Esophagus (tissue), 2 donors: ENCODE data around the gene AMBRA1. TPM values are rescaled to one million over a fixed set of nuclear protein-coding genes. Genes with fewer than 3 reads are reported as not detected.

ENCODE experiments used
- H3K27ac ChIP-seq, 2 donors: one replicate each; pipeline ENCODE4 v1.5.1; 2013; ENCODE audit warnings: low read depth in 2 of 2, mild to moderate bottlenecking in 2 of 2, inconsistent platforms in 1 of 2, low read length in 1 of 2, moderate library complexity in 1 of 2
- H3K27me3 ChIP-seq, 2 donors: one replicate each; pipeline ENCODE4 v1.6.1; 2013; ENCODE audit warnings: low read length in 2 of 2, control low read depth in 1 of 2, mild to moderate bottlenecking in 1 of 2; ENCODE audit not compliant: insufficient read depth in 2 of 2, control insufficient read depth in 1 of 2
- H3K36me3 ChIP-seq, 2 donors: one replicate each; pipeline ENCODE4 v1.6.1; 2013; ENCODE audit warnings: low read length in 1 of 2; ENCODE audit not compliant: control insufficient read depth in 2 of 2, insufficient read depth in 2 of 2
- H3K4me1 ChIP-seq, 2 donors: one replicate each; pipeline ENCODE4 v1.6.1; 2013; ENCODE audit warnings: low read length in 1 of 2; ENCODE audit not compliant: control insufficient read depth in 2 of 2, insufficient read depth in 2 of 2
- H3K4me3 ChIP-seq, 2 donors: one replicate each; pipeline ENCODE4 v1.5.1; 2013; ENCODE audit warnings: low read length in 2 of 2, mild to moderate bottlenecking in 2 of 2, low read depth in 1 of 2, moderate library complexity in 1 of 2
- H3K9me3 ChIP-seq, 2 donors: one replicate each; pipeline ENCODE4 v1.6.1; 2013; ENCODE audit warnings: mild to moderate bottlenecking in 2 of 2, low read depth in 1 of 2, low read length in 1 of 2, moderate library complexity in 1 of 2; ENCODE audit not compliant: control insufficient read depth in 2 of 2, insufficient read depth in 1 of 2
- WGBS, 2 donors: extraction: QIAGEN DNeasy Blood & Tissue Kit; methylation state at CpG; one replicate each; pipeline ENCODE4 v1.1.7; 2013; 5-methylcytosine and 5-hydroxymethylcytosine counted together
- polyA plus RNA-seq, 2 donors: library from polyadenylated mRNA; stranded (reverse); fragments of 200-250 nt; gene quantifications; one replicate each; pipeline ENCODE4 v1.2.3, GENCODE V29; 2013
- donor health status: healthy with polysubstance abuse.
- donor health status: Bipolar disorder and iron deficiency.

The AMBRA1 gene
- polyA plus RNA-seq, 2 donors: 9.0 to 11.2 TPM

DNA sequence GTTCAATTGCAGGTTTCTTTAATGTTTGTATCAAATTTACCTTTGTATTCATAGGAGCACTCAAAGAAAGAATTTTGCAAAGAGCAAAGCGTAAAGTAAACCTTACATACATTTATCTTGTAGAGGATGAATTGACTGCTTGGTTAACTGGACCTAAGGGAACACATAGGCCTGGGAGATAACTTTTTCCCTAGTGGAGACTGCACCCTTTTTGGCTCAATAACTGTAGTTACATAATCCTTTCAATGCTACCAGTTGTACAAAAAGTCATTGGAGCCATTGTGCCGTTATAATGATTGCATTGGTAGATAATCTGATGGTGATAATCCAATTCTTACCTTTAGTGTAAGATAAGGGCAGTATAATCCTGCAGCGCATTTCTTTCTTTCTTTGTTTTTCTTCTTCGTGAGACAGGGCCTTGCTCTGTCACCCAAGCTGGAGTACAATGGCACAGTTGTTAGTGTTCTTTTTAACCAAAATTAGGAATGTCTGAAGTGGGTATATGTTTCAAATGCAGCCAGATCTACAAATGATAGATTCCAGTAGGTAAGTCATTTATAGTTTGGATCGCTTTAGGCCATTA, 41.8 kb upstream of the AMBRA1 start:
- WGBS, 2 donors: 88 to 91% methylated on average over 5 of the region's 5 CpGs
- H3K4me1 ChIP-seq: no peaks in the 10 kb centered on the region
- peaks cover 0 to 3% of the 10 kb centered on the region in 2 donors for H3K36me3 ChIP-seq
- H3K9me3 ChIP-seq: no peaks in the 10 kb centered on the region
- no peaks in the 10 kb centered on the region for H3K27me3 ChIP-seq
- no peak overlapping the region for H3K4me3 ChIP-seq
- no peak overlapping the region for H3K27ac ChIP-seq

DNA sequence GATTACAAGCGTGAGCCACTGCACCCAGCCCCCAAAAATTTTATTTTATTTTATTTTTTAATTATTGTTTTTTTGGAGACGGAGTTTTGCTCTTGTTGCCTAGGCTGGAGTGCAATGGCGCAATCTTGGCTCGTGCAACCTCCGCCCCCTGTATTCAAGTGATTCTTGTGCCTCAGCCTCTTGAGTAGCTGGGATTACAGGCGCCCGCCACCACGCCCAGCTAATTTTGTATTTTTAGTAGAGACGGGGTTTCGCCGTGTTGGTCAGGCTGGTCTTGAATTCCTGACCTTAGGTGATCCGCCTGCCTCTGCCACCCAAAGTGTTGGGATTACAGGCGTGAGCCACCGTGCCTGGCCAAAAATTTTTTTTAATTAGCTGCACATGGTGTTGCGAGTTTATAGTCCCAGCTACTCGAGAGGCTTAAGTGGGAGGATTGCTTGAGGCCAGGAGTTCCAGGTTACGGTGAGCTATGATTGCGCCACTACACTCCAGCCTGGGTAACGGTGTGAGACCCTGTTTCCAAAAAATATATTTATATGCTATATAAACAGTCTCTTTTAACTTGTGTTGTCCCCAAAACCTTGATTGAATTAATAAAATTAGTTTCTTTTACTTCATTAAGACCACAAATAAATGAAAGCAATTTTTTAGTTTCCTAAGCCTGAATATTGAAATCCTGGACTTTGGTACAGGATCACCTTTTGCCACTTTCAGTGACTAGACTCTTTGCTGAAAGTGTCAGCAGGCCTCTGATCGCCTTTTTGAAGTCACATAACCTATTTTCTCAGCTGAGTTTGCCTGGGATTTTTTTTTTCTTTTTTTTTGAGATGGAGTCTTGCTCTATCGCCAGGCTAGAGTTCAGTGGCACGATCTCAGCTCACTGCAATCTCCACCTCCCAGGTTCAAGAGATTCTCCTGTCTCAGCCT, 39.7 kb upstream of the AMBRA1 start:
- Histone ChIP-seq H3K27ac (no peak overlapping the region), H3K9me3 (no peaks in the 10 kb centered on the region), H3K4me3 (no peak overlapping the region), H3K4me1 (no peaks in the 10 kb centered on the region), H3K27me3 (no peaks in the 10 kb centered on the region), H3K36me3 (peaks cover 0 to 5% of the 10 kb centered on the region in 2 donors)
- WGBS, 2 donors: 94 to 96% methylated on average over 22 of the region's 22 CpGs

GRCh38 chr11:46632502-46632901, 38.7 kb upstream of the AMBRA1 start:
- Histone ChIP-seq H3K27me3 (no peaks in the 10 kb centered on the region), H3K4me3 (no peak overlapping the region), H3K27ac (no peak overlapping the region), H3K4me1 (no peaks in the 10 kb centered on the region), H3K9me3 (no peaks in the 10 kb centered on the region), H3K36me3 (peaks cover 0 to 5% of the 10 kb centered on the region in 2 donors)
- WGBS, 2 donors: 89 to 97% methylated on average over 1 of the region's 1 CpG

DNA sequence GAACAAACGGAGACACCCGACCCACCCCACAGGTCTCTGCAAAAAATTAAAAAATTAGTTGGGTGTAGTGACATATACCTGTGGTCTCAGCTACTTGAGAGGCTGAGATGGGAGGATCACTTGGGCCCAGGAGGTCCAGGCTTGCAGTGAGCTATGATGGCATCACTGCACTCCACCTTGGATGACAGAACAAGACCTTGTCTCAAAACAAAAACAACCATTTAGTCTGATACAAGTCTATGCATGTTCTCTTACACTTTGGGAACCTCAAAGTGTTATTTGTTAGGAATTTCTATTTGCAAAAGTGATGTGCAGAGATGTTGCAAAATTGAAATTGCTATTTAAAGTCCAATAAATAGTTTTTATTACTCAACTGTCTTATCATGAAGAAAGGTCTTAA, 37.9 kb upstream of the AMBRA1 start:
- H3K27me3 ChIP-seq: no peaks in the 10 kb centered on the region
- no peaks in the 10 kb centered on the region for H3K4me1 ChIP-seq
- no peak overlapping the region for H3K27ac ChIP-seq
- 86 to 95% methylated on average over 2 of the region's 2 CpGs for WGBS, 2 donors
- H3K36me3 ChIP-seq: peaks cover 0 to 5% of the 10 kb centered on the region in 2 donors
- H3K9me3 ChIP-seq: no peaks in the 10 kb centered on the region
- no peak overlapping the region for H3K4me3 ChIP-seq

- H3K27ac ChIP-seq: no peak overlapping the region
Measured at GRCh38 chr11:46630237-46630636, 36.4 kb upstream of the AMBRA1 start.

GRCh38 chr11:46628961-46629360, 35.1 kb upstream of the AMBRA1 start:
- no peaks in the 10 kb centered on the region for H3K27me3 ChIP-seq
- H3K36me3 ChIP-seq: peaks cover 0 to 9% of the 10 kb centered on the region in 2 donors
- H3K4me1 ChIP-seq: no peaks in the 10 kb centered on the region
- 90 to 97% methylated on average over 6 of the region's 6 CpGs for WGBS, 2 donors
- H3K4me3 ChIP-seq: no peak overlapping the region
- H3K9me3 ChIP-seq: no peaks in the 10 kb centered on the region
- no peak overlapping the region for H3K27ac ChIP-seq

More at GRCh38 chr11:46630237-46630636, 36.4 kb upstream of the AMBRA1 start:
- peaks cover 0 to 5% of the 10 kb centered on the region in 2 donors for H3K36me3 ChIP-seq
- no peaks in the 10 kb centered on the region for H3K27me3 ChIP-seq
- H3K9me3 ChIP-seq: no peaks in the 10 kb centered on the region
- no peaks in the 10 kb centered on the region for H3K4me1 ChIP-seq
- WGBS, 2 donors: 99 to 100% methylated on average over 1 of the region's 1 CpG
- no peak overlapping the region for H3K4me3 ChIP-seq

GRCh38 chr11:46625406-46625805, 31.6 kb upstream of the AMBRA1 start:
- H3K27ac ChIP-seq: no peak overlapping the region
- 66 to 78% methylated on average over 3 of the region's 3 CpGs for WGBS, 2 donors
- H3K4me3 ChIP-seq: no peak overlapping the region
- no peaks in the 10 kb centered on the region for H3K9me3 ChIP-seq
- H3K27me3 ChIP-seq: no peaks in the 10 kb centered on the region
- H3K4me1 ChIP-seq: no peaks in the 10 kb centered on the region
- H3K36me3 ChIP-seq: peaks cover 0 to 4% of the 10 kb centered on the region in 2 donors

DNA sequence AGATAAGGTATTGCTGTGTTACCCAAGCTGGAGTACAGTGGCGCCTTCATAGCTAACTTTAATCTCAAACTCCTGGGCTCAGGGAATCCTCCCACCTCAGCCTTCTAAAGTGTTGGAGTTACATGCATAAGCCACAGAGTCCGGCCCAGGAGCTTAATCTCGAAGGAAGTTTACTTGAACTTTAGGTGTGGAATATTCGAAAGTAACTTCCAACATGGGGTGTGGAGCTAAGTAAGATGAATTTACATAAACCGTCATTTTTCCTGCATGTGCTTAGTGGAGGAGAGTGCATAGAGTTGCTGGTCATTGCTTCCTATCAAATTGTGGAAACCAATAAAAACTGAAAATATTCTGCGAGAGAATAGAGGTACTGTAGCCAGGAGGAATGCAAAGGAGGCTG, 25.0 kb upstream of the AMBRA1 start:
- peak overlapping the region in 1 of 2 donors; percentile 80 for H3K4me3 ChIP-seq
- H3K36me3 ChIP-seq: no peaks in the 10 kb centered on the region
- no peaks in the 10 kb centered on the region for H3K27me3 ChIP-seq
- no peak overlapping the region for H3K27ac ChIP-seq
- H3K4me1 ChIP-seq: peaks cover 0 to 10% of the 10 kb centered on the region in 2 donors
- WGBS, 2 donors: 56 to 68% methylated on average over 6 of the region's 6 CpGs
- H3K9me3 ChIP-seq: no peaks in the 10 kb centered on the region

- peak overlapping the region; percentile 80 to 99 for H3K4me3 ChIP-seq
- peaks cover 0 to 10% of the 10 kb centered on the region in 2 donors for H3K4me1 ChIP-seq
- peak overlapping the region; percentile 98 to 99 for H3K27ac ChIP-seq
- H3K36me3 ChIP-seq: no peaks in the 10 kb centered on the region
- whole genome bisulfite sequencing, 2 donors: 1 to 2% methylated on average over 9 of the region's 9 CpGs
- no peaks in the 10 kb centered on the region for H3K27me3 ChIP-seq
- H3K9me3 ChIP-seq: no peaks in the 10 kb centered on the region
Measured at GRCh38 chr11:46617972-46618314, 24.1 kb upstream of the AMBRA1 start.
